Mesendoderm (in vitro differentiated cells): Measurements from ENCODE around the gene MAMSTR. TPM values are rescaled to one million over a fixed set of nuclear protein-coding genes. Genes with fewer than 3 reads are reported as not detected.
"Not testable (repeated sequence)": the region's sequence is repeated elsewhere in the genome, so short reads cannot be mapped to it uniquely, and the experiment has no call there.

Source experiments
- DNase-seq: peaks from one replicate; pipeline ENCODE4 v3.0.0; 2013
- H2AK5ac ChIP-seq: 2 replicates; pipeline ENCODE4 v1.6.1; 2013; ENCODE audit warnings: low read length, inconsistent platforms
- H2BK120ac ChIP-seq: 2 replicates; pipeline ENCODE4 v1.6.1; 2013; ENCODE audit warnings: low read depth, mild to moderate bottlenecking, low read length, moderate library complexity, mixed read lengths
- H2BK15ac ChIP-seq: replicated peaks from 2 replicates; pipeline ENCODE4 v1.6.1; 2013; ENCODE audit warnings: low read depth, mild to moderate bottlenecking, moderate library complexity
- H2BK5ac ChIP-seq: 2 replicates; pipeline ENCODE4 v1.6.1; 2013; ENCODE audit warnings: low read length, inconsistent platforms
- H3K18ac ChIP-seq: 2 replicates; pipeline ENCODE4 v1.6.1; 2013; ENCODE audit warnings: mild to moderate bottlenecking, low read length, mixed read lengths
- H3K23ac ChIP-seq: one replicate; pipeline ENCODE4 v1.6.1; 2013; ENCODE audit warnings: low read length
- H3K27ac ChIP-seq: 2 replicates; pipeline ENCODE4 v1.5.1; 2013; ENCODE audit warnings: low read depth, mild to moderate bottlenecking, inconsistent platforms, low read length, moderate library complexity
- H3K27me3 ChIP-seq: 2 replicates; pipeline ENCODE4 v1.6.1; 2013; ENCODE audit warnings: low read length, control low read depth, mild to moderate bottlenecking, inconsistent platforms; ENCODE audit not compliant: insufficient read depth, poor library complexity
- H3K36me3 ChIP-seq: 2 replicates; pipeline ENCODE4 v1.6.1; 2013; ENCODE audit warnings: low read length, inconsistent platforms; ENCODE audit not compliant: control insufficient read depth, insufficient read depth
- H3K4ac ChIP-seq: one replicate; pipeline ENCODE4 v1.6.1; 2013; ENCODE audit warnings: low read depth, mild to moderate bottlenecking, low read length, moderate library complexity
- H3K4me1 ChIP-seq: 2 replicates; pipeline ENCODE4 v1.6.1; 2013; ENCODE audit warnings: low read depth, low read length, inconsistent platforms; ENCODE audit not compliant: control insufficient read depth
- H3K4me2 ChIP-seq: 2 replicates; pipeline ENCODE4 v1.6.1; 2013; ENCODE audit warnings: low read length
- H3K4me3 ChIP-seq: 2 replicates; pipeline ENCODE4 v1.5.1; 2013; ENCODE audit warnings: mild to moderate bottlenecking, low read length
- H3K56ac ChIP-seq: one replicate; pipeline ENCODE4 v1.6.1; 2013; ENCODE audit warnings: low read length
- H3K79me1 ChIP-seq: 2 replicates; pipeline ENCODE4 v1.6.1; 2013; ENCODE audit warnings: low read length, inconsistent platforms
- H3K79me2 ChIP-seq: 2 replicates; pipeline ENCODE4 v1.6.1; 2013; ENCODE audit warnings: mild to moderate bottlenecking, low read length; ENCODE audit not compliant: control insufficient read depth, insufficient read depth
- H3K9ac ChIP-seq: 2 replicates; pipeline ENCODE4 v1.6.1; 2013; ENCODE audit warnings: low read length, inconsistent platforms
- H4K5ac ChIP-seq: one replicate; pipeline ENCODE4 v1.6.1; 2013; ENCODE audit warnings: low read length
- H4K8ac ChIP-seq: one replicate; pipeline ENCODE4 v1.6.1; 2013; ENCODE audit warnings: low read depth, mild to moderate bottlenecking, control low read depth, low read length, moderate library complexity
- WGBS: extraction: QIAGEN DNeasy Blood & Tissue Kit; methylation state at CpG from one replicate; pipeline ENCODE4 v1.1.7; 2013; ENCODE audit warnings: low lambda C conversion rate, missing lambda C conversion rate; ENCODE audit not compliant: insufficient coverage; ENCODE audit errors: extremely low coverage; 5-methylcytosine and 5-hydroxymethylcytosine counted together
- polyA plus RNA-seq, 2 experiments: library from polyadenylated mRNA; stranded (reverse); fragments of 200-250 nt; gene quantifications; one replicate each; pipeline ENCODE4 v1.2.3, GENCODE V29; 2013

MAMSTR gene, protein sequence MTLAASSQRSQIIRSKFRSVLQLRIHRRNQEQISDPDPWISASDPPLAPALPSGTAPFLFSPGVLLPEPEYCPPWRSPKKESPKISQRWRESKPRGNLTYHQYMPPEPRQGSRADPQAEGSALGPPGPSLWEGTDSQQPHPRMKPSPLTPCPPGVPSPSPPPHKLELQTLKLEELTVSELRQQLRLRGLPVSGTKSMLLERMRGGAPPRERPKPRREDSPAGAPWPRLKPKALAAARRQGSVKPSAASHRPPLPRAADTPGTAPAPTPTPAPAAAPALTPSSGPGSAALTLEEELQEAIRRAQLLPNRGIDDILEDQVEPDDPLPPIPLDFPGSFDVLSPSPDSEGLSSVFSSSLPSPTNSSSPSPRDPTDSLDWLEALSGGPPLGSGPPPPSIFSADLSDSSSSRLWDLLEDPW
- polyA plus RNA-seq (2013, experiment 1 of 2): 0.69 TPM
- 0.71 TPM for polyA plus RNA-seq (2013, experiment 2 of 2)

DNA sequence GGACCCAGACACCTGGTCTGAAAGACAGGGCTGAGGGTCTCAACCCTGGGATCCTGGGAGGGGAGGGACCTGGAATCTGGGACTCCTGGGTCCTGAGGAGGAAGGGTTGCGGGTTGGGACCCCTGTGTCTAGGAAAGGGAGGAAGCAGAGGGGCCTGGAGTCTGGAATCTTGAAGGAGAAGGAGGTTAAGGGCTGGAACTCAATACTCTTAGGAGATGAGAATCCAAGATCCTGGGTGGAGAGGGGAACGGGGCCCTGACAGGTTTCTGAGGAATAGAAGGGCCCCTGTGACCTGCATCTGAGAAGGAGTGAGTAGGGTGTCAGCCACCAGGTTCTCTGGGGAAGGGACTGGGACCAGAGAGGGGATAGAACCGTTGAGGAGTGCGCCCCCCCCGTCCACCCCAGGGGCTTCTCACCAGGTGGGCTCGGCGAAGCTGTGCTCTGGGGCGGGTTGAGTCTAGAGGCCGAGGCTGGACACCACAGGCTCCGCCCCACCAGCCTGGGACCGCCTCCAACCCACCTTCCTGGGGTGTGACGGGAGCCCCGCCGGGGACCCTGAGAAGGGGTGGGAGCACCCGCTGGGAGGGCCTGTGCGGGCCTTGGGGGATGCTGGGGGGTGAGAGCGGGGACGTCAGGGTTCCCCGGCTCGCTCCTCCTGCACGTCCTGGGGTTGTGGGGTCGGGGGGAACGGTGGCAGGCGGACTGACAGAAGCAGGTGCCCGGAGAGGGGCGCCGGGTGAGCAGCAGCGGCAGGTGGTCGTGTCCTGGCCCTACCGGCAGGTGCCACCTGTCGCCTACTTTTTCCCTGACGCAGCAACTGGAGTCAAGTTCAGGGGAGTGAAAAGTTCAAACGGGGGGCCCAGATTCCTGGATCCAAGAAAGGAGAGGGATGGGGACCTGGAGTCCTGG, at the start of gene MAMSTR:
Gene MAMSTR, minus strand, starts transcription at position 463 of the 909 bp plus-strand sequence. CDS start 694 bp downstream, outside the sequence.
- Histone ChIP-seq H4K5ac (no peak within 1 kb of the TSS), H3K27ac (no peak within 1 kb of the TSS)

DNA sequence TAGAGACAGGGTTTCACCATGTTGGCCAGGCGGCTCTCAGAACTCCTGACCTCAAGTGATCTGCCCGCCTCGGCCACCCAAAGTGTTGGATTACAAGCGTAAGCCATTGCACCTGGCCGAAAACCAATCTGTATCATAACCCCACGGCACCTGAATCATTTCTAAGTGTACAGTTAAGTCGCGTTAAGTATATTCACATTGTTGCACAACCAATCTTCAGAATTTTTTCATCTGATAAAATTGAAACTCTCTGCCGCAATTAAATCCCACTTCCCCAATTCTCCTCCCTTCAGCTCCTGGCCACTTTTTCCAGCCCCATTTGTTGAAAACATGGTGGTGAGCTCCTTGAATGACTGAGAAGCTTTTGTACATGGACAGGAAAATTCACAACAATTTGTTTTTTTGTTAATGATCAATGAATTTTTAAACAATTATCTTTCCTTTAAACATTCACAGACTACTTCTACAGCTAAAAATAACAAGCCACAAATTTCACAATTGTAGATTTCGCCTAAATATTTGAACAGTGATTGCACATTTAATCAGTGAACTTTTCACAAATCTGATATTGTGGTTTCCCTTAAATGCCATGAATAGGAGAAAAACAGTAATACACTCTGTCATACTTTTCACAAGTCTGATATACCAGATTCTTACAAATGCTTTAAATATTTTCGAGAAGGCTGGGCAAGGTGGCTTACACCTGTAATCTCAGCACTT, 49.6 kb upstream of the MAMSTR start:
- H3K36me3 ChIP-seq: no peaks in the 10 kb centered on the region
- H2BK120ac ChIP-seq: no peak overlapping the region
- no peak overlapping the region for H2BK15ac ChIP-seq
- H3K4me2 ChIP-seq: no peak overlapping the region
- H3K4ac ChIP-seq: no peak overlapping the region
- H2AK5ac ChIP-seq: no peak overlapping the region
- DNase-seq: no peak
- H3K79me2 ChIP-seq: no peaks in the 10 kb centered on the region
- H3K18ac ChIP-seq: no peak overlapping the region
- no peak overlapping the region for H4K5ac ChIP-seq
- no peak overlapping the region for H4K8ac ChIP-seq
- WGBS: no CpG with 5 or more reads among the region's 11 CpGs
- H2BK5ac ChIP-seq: no peak overlapping the region
- no peak overlapping the region for H3K4me3 ChIP-seq
- no peaks in the 10 kb centered on the region for H3K4me1 ChIP-seq
- H3K23ac ChIP-seq: no peak overlapping the region
- H3K56ac ChIP-seq: no peak overlapping the region
- no peaks in the 10 kb centered on the region for H3K27me3 ChIP-seq
- no peaks in the 10 kb centered on the region for H3K79me1 ChIP-seq
- no peak overlapping the region for H3K9ac ChIP-seq
- no peak overlapping the region for H3K27ac ChIP-seq

More for the DNA sequence above, at the start of gene MAMSTR:
- H2BK15ac ChIP-seq: no peak within 1 kb of the TSS
- no peak within 1 kb of the TSS for H3K56ac ChIP-seq
- no peak within 1 kb of the TSS for H2BK120ac ChIP-seq
- peaks cover 4% of the 10 kb centered on the region for H3K4me1 ChIP-seq
- H3K4ac ChIP-seq: no peak within 1 kb of the TSS
- no peak within 1 kb of the TSS for H3K4me3 ChIP-seq
- no peak within 1 kb of the TSS for H3K23ac ChIP-seq
- no peak within 1 kb of the TSS for H2BK5ac ChIP-seq
- no peaks in the 10 kb centered on the region for H3K79me2 ChIP-seq
- no peak within 1 kb of the TSS for H3K9ac ChIP-seq
- no CpG with 5 or more reads among the region's 33 CpGs for WGBS
- H2AK5ac ChIP-seq: peak within 1 kb of the TSS; percentile 12
- no peak within 1 kb of the TSS for H3K18ac ChIP-seq
- no peaks in the 10 kb centered on the region for H3K27me3 ChIP-seq
- no peak within 1 kb of the TSS for H3K4me2 ChIP-seq
- H3K36me3 ChIP-seq: no peaks in the 10 kb centered on the region
- no peak for DNase-seq
- no peak within 1 kb of the TSS for H4K8ac ChIP-seq
- no peaks in the 10 kb centered on the region for H3K79me1 ChIP-seq

DNA sequence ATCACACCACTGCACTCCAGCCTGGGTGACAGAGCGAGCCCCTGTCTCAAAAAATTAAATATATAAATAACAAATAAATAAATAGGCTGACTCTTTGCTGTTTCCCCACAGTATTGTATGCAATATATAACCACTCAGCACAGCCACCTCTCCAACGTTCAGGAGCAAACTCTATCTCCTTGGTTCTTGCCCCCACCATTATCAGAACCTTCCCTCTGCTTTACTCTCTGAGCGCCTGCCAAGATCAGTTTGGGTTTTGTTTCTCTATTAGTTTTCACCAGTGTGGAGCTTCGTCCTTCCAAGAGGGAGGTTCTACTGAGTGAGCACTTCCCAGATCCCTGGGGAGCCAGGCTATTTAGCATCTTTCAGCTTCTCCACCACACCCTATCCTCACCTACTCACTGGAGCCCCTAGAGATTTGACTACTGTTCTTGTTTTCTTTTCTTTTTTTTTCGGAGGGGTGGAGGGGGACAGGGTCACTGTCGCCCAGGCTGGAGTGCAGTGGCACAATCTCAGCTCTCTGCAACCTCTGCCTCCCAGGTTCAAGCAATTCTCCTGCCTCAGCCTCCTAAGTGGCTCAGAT, 48.7 kb upstream of the MAMSTR start:
- not testable (repeated sequence) for H3K4me1 ChIP-seq, H3K23ac ChIP-seq, H3K4me3 ChIP-seq, H3K18ac ChIP-seq, H4K8ac ChIP-seq, H3K9ac ChIP-seq, H2BK120ac ChIP-seq, H4K5ac ChIP-seq, H2BK5ac ChIP-seq, H3K27ac ChIP-seq, H3K27me3 ChIP-seq, H3K36me3 ChIP-seq, H3K56ac ChIP-seq, H3K79me1 ChIP-seq, DNase-seq, H3K4me2 ChIP-seq, H2AK5ac ChIP-seq, H3K4ac ChIP-seq, H3K79me2 ChIP-seq, H2BK15ac ChIP-seq
- no CpG with 5 or more reads among the region's 6 CpGs for WGBS

DNA sequence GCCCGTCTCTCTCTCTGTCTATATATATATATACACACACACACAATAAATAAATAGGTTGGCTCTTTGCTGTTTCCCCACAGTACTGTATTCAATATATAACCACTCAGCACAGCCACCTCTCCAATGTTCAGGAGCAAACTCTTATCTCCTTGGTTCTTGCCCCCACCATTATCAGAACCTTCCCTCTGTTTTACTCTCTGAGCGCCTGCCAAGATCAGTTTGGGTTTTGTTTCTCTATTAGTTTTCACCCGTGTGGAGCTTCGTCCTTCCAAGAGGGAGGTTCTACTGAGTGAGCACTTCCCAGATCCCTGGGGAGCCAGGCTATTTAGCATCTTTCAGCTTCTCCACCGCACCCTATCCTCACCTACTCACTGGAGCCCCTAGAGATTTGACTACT, 46.3 kb upstream of the MAMSTR start:
- not testable (repeated sequence) for H3K4me3 ChIP-seq, H3K36me3 ChIP-seq, H3K18ac ChIP-seq, H3K27me3 ChIP-seq, H3K9ac ChIP-seq, H3K4me1 ChIP-seq, H2BK15ac ChIP-seq, H4K5ac ChIP-seq, H2BK120ac ChIP-seq, H3K23ac ChIP-seq, H2BK5ac ChIP-seq, H3K56ac ChIP-seq, H4K8ac ChIP-seq, H3K79me1 ChIP-seq, DNase-seq, H2AK5ac ChIP-seq, H3K4me2 ChIP-seq, H3K27ac ChIP-seq, H3K4ac ChIP-seq, H3K79me2 ChIP-seq
- no CpG with 5 or more reads among the region's 5 CpGs for WGBS

DNA sequence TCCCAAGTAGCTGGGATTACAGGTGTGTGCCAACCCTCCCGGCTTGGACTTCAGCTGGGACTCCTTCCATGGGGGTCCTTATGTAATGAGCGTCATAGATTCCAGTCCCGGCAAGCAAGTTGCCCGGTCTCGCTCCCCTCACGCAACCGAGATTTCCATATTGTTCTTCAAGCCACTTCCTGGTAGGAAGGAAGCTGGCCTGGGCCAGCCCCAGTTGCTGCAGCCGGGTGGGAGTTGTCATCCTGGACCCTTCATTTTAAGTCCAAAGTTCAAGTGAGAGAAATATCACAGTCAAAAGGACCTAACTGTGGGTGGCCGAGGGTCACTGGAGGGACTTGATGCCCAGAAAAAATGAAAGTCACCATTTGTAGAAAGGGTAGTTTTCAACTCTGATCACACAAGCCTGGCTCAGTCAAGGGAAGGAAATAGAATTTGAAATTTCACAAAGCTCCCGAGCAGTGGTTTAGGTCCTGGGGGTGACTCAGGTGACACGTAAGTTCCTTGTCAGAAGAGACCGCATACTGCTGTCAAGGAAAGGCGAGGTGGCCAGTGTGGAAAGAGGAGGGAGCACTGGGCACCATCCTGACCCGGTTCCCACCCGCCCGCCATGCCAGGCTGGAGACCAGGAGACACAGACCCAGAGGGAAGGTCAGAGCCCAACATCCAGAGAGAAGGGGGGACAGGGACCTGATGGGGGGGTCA, 41.1 kb upstream of the MAMSTR start:
- Histone ChIP-seq H3K79me1 (no peaks in the 10 kb centered on the region), H3K27ac (no peak overlapping the region), H3K36me3 (no peaks in the 10 kb centered on the region), H3K23ac (no peak overlapping the region), H2BK120ac (no peak overlapping the region), H3K4ac (no peak overlapping the region), H2AK5ac (no peak overlapping the region), H2BK15ac (no peak overlapping the region), H3K27me3 (no peaks in the 10 kb centered on the region), H3K4me2 (no peak overlapping the region), H4K8ac (no peak overlapping the region), H3K4me3 (no peak overlapping the region), H3K56ac (no peak overlapping the region), H4K5ac (no peak overlapping the region), H3K9ac (no peak overlapping the region), H3K18ac (no peak overlapping the region), H3K4me1 (no peaks in the 10 kb centered on the region), H3K79me2 (no peaks in the 10 kb centered on the region), H2BK5ac (no peak overlapping the region)
- no CpG with 5 or more reads among the region's 16 CpGs for WGBS
- no peak for DNase-seq
